Stimulated activated CD4-positive, alpha-beta T cell treated with anti-CD3 and anti-CD28 coated beads, Interleukin-2, amount 100 ng/mL, for 48 hours (primary cell): Measurements from ENCODE around the gene NAALADL2.
"Not testable (repeated sequence)": the region's sequence is repeated elsewhere in the genome, so short reads cannot be mapped to it uniquely, and the experiment has no call there.

Experiments
- DNase-seq, 2 donors: peaks; one replicate each; pipeline ENCODE4 v3.0.0-alpha.2; 2020

The NAALADL2 gene

GRCh38 chr3:175526609-175527280, 667.6 kb downstream of the NAALADL2 start:
- no peak for DNase-seq

- DNase-seq, result not testable (repeated sequence)
These were observed 669.6 kb downstream of the NAALADL2 start for GRCh38 chr3:175528693-175529092.

- no peak for DNase-seq
These were observed 676.2 kb downstream of the NAALADL2 start for GRCh38 chr3:175535351-175535750.

GRCh38 chr3:175546115-175546514, 687.0 kb downstream of the NAALADL2 start:
- DNase-seq, result no peak

- no peak for DNase-seq
These were observed 693.8 kb downstream of the NAALADL2 start for GRCh38 chr3:175552929-175553328.

- no peak for DNase-seq
These were observed 695.7 kb downstream of the NAALADL2 start for GRCh38 chr3:175554801-175555200.

- DNase-seq, result no peak
These were observed 699.1 kb downstream of the NAALADL2 start for GRCh38 chr3:175558261-175558660.

- DNase-seq, result no peak
These were observed 705.2 kb downstream of the NAALADL2 start for GRCh38 chr3:175564363-175564762.

GRCh38 chr3:175571096-175571495, 712.0 kb downstream of the NAALADL2 start:
- no peak for DNase-seq

- DNase-seq, result no peak
These were observed 714.1 kb downstream of the NAALADL2 start for GRCh38 chr3:175573226-175573625.

GRCh38 chr3:175580318-175580717, 721.2 kb downstream of the NAALADL2 start:
- DNase-seq, result no peak

- no peak for DNase-seq
These were observed 726.8 kb downstream of the NAALADL2 start for GRCh38 chr3:175585898-175586297.

- no peak for DNase-seq
These were observed 731.6 kb downstream of the NAALADL2 start for GRCh38 chr3:175590745-175591144.

- DNase-seq, result no peak
These were observed 732.2 kb downstream of the NAALADL2 start for GRCh38 chr3:175591375-175591774.

GRCh38 chr3:175593331-175593730, 734.2 kb downstream of the NAALADL2 start:
- no peak for DNase-seq

GRCh38 chr3:175598740-175599139, 739.6 kb downstream of the NAALADL2 start:
- DNase-seq, result no peak

- no peak for DNase-seq
These were observed 742.4 kb downstream of the NAALADL2 start for GRCh38 chr3:175601521-175601920.

GRCh38 chr3:175605851-175606250, 746.7 kb downstream of the NAALADL2 start:
- no peak for DNase-seq

GRCh38 chr3:175606650-175607318, 747.6 kb downstream of the NAALADL2 start:
- no peak for DNase-seq

GRCh38 chr3:175608356-175608755, 749.2 kb downstream of the NAALADL2 start:
- DNase-seq, result no peak

GRCh38 chr3:175608911-175609310, 749.8 kb downstream of the NAALADL2 start:
- no peak for DNase-seq

- no peak for DNase-seq
These were observed 753.5 kb downstream of the NAALADL2 start for GRCh38 chr3:175612487-175613196.

- not testable (repeated sequence) for DNase-seq
These were observed 755.0 kb downstream of the NAALADL2 start for GRCh38 chr3:175614107-175614506.

- no peak for DNase-seq
These were observed 758.1 kb downstream of the NAALADL2 start for GRCh38 chr3:175617247-175617646.
